ENCODE results near the gene TBC1D5. TPM values are rescaled to one million over a fixed set of nuclear protein-coding genes. Genes with fewer than 3 reads are reported as not detected.
A peak's percentile ranks its signal among the peaks of the same experiment; 100 is the strongest.
"Not testable (repeated sequence)": the region's sequence is repeated elsewhere in the genome, so short reads cannot be mapped to it uniquely, and the experiment has no call there.

Gene TBC1D5
- total RNA-seq, 3 donors from 2014 or later = 70.1 to 109 (median 90.1) TPM

- Histone ChIP-seq H3K27me3 (no peaks in the 10 kb centered on the region), H3K4me3 (no peak overlapping the region), H3K27ac (no peak overlapping the region), H3K36me3 (no peaks in the 10 kb centered on the region), H3K4me1 (no peaks in the 10 kb centered on the region), H3K9me3 (no peaks in the 10 kb centered on the region)
- no peak for DNase-seq (ENCODE audit: low spot score in 2 of 2)
- TF ChIP-seq CTCF (IDR thresholded peaks at IDR 0.05) (no peak), POLR2A (IDR thresholded peaks at IDR 0.05) (no peak), POLR2AphosphoS5 (IDR thresholded peaks at IDR 0.05) (no peak)
- intact Hi-C loops (cut with DNase I; ENCODE audit: low total_unique reads) = loop anchor here (10.0 kb wide), 1 partner anchor 869 kb away; no protein-coding TSS in a partner anchor
Observed at GRCh38 chr3:17655743-17656142, 86.7 kb downstream of the TBC1D5 start.

GRCh38 chr3:17649748-17650147 is 92.7 kb downstream of the TBC1D5 start:
- intact Hi-C loops (cut with DNase I; ENCODE audit: low total_unique reads) = loop anchor here (10.0 kb wide), 1 partner anchor 875 kb away; no protein-coding TSS in a partner anchor
- not testable (repeated sequence) for H3K27ac ChIP-seq; H3K9me3 ChIP-seq; H3K4me1 ChIP-seq; DNase-seq (ENCODE audit: low spot score in 2 of 2); H3K4me3 ChIP-seq; H3K36me3 ChIP-seq; H3K27me3 ChIP-seq

- H3K27me3 ChIP-seq; H3K9me3 ChIP-seq; H3K36me3 ChIP-seq; H3K27ac ChIP-seq; H3K4me1 ChIP-seq; H3K4me3 ChIP-seq; intact Hi-C loops (cut with DNase I; ENCODE audit: low total_unique reads); DNase-seq (ENCODE audit: low spot score in 2 of 2): not testable (repeated sequence)
Observed at GRCh38 chr3:17648630-17649355, 93.6 kb downstream of the TBC1D5 start.

- H3K4me3 ChIP-seq = no peak overlapping the region
- no peak overlapping the region for H3K27ac ChIP-seq
- no peaks in the 10 kb centered on the region for H3K27me3 ChIP-seq
- no peak for TF ChIP-seq POLR2AphosphoS5 (IDR thresholded peaks at IDR 0.05)
- TF ChIP-seq CTCF (IDR thresholded peaks at IDR 0.05) = peak in 2 of 3 donors; percentile 26 to 59
- H3K9me3 ChIP-seq = no peaks in the 10 kb centered on the region
- intact Hi-C loops (cut with DNase I; ENCODE audit: low total_unique reads) = no loop called here
- no peak for DNase-seq (ENCODE audit: low spot score in 2 of 2)
- no peaks in the 10 kb centered on the region for H3K36me3 ChIP-seq
- H3K4me1 ChIP-seq = no peaks in the 10 kb centered on the region
Observed at GRCh38 chr3:17645074-17645698, 97.2 kb downstream of the TBC1D5 start.

- Histone ChIP-seq H3K4me3 (no peak overlapping the region), H3K9me3 (no peaks in the 10 kb centered on the region), H3K4me1 (no peaks in the 10 kb centered on the region), H3K27ac (no peak overlapping the region), H3K27me3 (no peaks in the 10 kb centered on the region), H3K36me3 (no peaks in the 10 kb centered on the region)
- no peak for TF ChIP-seq CTCF (IDR thresholded peaks at IDR 0.05)
- no peak for TF ChIP-seq POLR2A (IDR thresholded peaks at IDR 0.05)
- TF ChIP-seq POLR2AphosphoS5 (IDR thresholded peaks at IDR 0.05) = no peak
- intact Hi-C loops (cut with DNase I; ENCODE audit: low total_unique reads) = no loop called here
- no peak for DNase-seq (ENCODE audit: low spot score in 2 of 2)
Observed at GRCh38 chr3:17643691-17644090, 98.7 kb downstream of the TBC1D5 start.

GRCh38 chr3:17642474-17642873 is 100.0 kb downstream of the TBC1D5 start:
- intact Hi-C loops (cut with DNase I; ENCODE audit: low total_unique reads) = no loop called here
- Histone ChIP-seq H3K36me3 (no peaks in the 10 kb centered on the region), H3K4me1 (no peaks in the 10 kb centered on the region), H3K4me3 (no peak overlapping the region), H3K9me3 (no peaks in the 10 kb centered on the region), H3K27ac (no peak overlapping the region), H3K27me3 (no peaks in the 10 kb centered on the region)
- TF ChIP-seq CTCF (IDR thresholded peaks at IDR 0.05) = no peak
- no peak for TF ChIP-seq POLR2A (IDR thresholded peaks at IDR 0.05)
- no peak for TF ChIP-seq POLR2AphosphoS5 (IDR thresholded peaks at IDR 0.05)
- DNase-seq (ENCODE audit: low spot score in 2 of 2) = no peak

Measured in breast epithelium (tissue), 4 donors.